HG03378 (cell line): Measurements from ENCODE around the gene NOVA1.

Source experiments
- ATAC-seq: cut with Tn5 transposase; IDR thresholded peaks from one replicate; pipeline ENCODE4 v1.9.1; 2021; ENCODE audit warnings: mild to moderate bottlenecking, moderate library complexity; ENCODE audit not compliant: unreplicated experiment

Gene NOVA1

DNA sequence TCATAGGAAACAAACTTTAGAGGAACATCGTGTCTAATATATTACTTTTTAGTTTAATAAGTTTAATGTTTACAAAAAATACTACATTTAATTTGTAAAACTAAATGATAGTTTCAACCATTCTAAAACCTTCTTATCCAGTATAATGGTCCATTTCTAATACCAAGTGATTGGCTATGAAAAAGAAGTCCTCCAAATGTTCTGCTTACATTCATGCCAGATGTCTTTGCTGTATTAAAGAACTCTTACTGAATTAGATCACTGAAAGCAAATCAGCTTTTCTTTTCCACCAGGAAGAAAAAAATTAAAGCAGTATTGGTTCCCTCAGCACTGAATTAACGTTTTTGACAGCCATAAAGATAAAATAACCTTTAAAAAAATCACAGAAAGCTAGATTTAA is 3.7 kb downstream of the NOVA1 start:
- no peak for ATAC-seq

DNA sequence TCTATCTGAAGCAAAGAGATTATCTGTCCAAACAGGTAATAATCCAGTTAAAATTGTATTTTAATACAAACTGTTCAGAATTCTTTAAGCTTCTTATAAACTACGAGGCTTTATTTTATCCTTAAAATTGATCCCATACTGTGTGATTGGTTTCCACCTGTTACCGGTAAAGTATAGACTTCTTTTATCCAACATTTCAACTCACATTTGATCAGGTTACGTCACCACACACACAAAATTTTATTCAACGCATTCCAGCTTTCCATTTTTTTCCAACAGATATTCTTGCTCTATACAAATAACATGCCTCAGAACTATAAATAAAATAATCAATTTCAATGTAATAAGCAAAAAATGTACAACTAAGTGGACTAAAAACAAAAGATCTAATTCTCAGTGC is 4.5 kb downstream of the NOVA1 start:
- no peak for ATAC-seq

DNA sequence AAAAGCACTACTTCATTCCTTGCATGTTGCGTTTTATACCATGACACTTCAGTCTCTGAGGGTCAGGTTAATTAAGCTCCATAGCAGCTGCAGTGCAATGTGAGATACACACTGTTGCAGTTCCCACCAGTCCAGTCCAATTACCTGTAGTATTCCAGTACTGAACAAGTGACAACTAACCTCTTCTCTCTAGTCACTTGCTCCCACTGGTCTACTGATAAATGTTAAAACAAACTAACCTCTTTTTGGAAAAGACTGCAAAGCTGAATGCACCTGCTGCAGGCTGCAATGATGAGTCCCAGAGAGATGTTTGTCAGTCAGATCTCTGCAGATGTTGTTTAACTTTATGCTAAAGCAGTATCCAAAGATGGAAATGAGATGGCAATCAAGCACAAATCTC is 7.9 kb downstream of the NOVA1 start:
- no peak for ATAC-seq

DNA sequence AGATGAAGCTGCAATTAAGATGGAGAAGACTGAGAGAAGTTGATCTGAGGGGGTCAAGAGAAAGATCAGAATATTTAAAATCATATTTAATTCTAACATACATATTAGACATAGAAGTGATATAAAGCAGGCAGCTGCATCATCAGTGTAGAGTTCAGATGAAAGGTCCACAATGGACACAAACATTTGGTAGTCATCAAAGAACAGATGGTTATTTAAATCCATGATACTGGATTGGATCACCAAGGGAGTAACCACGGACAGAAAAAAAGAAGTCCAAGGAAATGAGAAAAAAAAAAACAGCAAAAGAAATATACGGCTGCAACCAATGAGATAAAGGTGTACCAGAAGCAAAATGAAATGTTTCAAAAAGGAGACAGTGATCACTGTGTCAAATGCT is 20.1 kb downstream of the NOVA1 start:
- no peak for ATAC-seq

DNA sequence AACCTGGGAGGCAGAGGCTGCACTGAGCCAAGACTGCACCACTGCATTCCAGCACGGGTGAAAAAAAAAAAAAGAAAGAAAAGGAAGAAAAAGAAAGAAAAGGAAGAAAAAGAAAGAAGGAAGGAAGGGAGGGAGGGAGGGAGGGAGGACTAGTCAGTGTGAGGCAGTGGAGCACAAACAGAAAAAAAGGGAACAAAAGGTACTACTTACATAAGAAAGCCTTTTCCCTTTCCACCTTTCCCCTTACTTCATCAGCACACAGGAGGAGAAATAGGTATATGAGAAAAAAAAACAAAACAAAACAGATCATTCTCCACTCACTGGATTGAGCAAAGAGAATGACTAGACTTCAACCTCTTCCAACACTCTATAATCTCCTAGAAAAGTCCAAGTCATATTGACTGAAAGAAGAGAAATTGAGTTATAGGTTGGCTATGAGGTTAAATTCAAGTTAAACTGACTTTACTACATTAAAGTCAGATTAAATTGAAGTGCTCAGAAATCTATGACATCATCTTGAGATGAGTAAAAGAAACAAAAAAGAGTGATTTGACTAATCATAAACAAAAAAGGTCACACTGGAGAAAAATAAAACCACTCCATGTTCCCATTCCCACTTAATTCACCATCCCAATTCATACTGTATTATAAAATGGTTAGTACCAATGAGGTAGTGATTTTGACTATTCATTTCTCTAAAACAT is 43.6 kb downstream of the NOVA1 start:
- no peak for ATAC-seq

DNA sequence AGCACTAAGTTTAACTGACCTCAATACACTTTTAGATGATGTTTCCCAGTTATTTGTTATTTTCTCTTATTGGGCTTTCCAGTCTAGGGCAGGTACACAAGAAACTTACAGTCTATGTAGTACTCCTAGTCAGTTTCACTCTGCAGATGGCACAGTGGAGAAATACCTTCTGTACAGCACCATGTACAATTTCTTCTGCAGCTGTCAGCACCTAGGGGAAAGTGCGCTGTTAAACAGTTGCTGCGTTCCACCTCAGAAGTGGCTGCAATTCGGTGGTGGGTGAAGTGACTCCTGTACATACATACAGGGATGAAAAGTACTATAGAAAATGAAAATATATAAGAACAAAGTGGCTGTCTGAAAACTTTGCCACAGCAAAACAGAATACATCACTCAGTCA is 48.3 kb downstream of the NOVA1 start:
- no peak for ATAC-seq

DNA sequence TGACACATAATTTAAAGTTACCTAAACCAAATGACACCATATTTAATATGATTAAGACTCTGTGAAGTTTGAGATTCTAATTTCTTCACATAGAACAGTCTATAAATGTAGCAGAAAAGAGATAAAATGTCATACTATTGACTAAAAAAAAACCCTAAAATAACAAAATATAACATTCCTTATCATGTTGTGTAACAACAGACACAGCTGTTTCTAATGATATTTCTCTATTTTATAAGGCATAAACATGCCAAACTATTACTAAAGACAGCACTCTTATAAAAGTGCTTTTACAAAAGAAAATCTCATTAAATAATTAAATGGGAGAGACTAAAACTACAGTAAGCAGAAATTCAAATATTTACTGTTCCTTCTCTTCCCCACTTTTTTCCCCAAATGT is 49.4 kb downstream of the NOVA1 start:
- ATAC-seq, result no peak

DNA sequence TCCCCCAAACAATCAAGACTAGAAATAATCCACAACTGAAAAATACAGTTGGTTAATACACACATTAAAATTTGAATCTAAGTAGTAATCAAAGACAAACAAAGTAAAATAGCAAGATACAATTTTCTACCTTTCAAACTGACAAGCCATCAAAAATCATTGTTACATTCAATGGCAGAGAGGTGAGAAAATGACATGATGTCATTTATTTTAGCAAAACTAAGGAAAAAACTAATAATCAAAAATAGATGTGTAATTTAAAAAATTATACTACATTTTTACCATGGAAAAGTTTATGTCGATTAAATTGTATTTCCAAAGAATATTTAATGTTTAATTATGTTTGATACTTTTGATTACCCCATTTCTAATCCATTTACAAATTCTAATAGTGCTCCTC is 59.7 kb downstream of the NOVA1 start:
- no peak for ATAC-seq

DNA sequence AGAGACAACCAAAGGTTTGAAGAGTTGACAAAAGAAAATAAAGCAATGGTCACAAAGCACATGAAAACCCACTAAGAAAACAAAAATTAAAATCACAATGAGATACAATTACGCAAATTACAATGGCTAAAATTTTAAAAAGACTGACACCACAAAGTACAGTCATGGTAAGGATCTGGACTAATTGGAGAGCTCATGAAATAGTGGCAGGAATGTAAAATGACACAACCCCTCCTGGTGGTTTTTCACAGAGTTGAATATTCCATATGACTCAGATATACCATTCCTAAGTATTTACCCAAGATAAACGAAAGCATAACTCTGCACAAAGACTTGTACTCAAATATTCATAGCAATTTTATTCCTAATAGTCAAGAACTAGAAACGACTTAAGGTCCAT is 65.9 kb downstream of the NOVA1 start:
- no peak for ATAC-seq

DNA sequence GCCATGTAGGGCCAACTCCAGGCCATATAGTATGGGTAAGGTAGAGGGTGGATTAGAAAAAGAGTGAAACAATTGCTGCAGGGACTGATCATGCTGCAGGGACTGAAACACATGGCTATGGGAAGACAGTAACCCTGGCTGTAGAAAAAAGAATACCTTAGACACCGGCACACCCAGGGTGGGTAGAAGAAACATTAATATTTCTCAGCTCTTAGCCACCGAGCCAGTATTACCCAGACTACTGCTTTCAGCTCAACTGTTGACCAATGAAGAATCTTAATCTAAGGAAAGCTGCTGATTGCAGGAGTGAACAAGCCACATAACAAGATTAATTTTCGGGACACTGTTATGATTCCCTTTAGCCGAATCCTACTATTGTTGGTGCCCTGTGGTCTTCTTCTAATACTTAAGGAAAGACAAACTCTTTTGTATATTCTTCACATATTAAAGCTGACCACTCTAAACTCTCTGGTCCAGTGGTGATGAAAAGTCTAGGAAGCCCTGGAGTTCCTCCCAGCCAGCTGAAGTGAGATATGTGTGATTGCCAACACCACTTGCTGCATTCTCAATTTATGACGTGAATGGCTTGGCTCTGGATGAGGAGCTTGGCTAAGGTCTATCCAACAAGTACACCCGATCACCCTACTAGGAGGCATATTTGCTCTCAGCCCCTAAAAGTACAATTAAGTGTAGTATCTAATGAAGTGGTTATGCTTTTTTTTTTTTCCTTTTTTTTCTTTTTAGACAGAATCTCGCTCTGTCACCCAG is 69.2 kb downstream of the NOVA1 start:
- ATAC-seq, result no peak

- no peak for ATAC-seq
Measured at GRCh38 chr14:26527095-26527494, 70.7 kb downstream of the NOVA1 start.

DNA sequence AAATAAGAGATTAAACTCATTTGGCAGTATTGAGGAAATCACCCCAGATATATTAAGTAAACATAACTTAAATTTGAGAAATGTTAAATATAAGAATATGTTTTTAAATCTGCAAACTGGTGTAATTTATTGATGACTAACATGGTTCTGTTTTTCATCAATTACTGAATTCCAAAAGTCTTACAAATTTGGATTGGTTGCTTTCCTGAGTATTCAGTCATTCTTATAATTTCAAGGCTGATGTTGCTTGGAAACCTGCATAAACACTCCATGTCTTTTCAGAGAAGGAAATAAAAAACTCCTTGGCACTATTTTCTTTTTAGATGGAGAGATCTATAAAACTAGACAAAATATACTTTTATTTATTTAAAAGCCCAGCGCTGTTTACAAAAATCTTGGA is 71.7 kb downstream of the NOVA1 start:
- no peak for ATAC-seq

DNA sequence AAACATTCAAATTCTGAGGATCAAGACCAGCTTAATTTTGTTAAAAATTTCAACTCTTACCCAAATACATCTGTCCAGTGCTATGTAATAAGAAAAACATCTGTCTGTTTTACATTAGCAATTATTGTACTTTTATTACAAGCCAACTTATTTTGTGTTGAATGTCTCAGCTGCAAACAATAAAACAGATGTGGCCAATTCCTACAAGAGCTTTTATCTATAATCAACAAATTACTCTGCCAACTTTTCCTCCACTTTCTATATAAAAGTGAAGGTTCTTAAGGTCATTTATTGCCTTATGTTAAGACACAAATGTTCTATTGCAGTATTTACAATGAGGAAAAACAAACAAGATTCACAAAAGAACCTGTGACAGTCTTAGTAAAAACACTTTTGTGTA is 72.7 kb downstream of the NOVA1 start:
- ATAC-seq, result no peak

DNA sequence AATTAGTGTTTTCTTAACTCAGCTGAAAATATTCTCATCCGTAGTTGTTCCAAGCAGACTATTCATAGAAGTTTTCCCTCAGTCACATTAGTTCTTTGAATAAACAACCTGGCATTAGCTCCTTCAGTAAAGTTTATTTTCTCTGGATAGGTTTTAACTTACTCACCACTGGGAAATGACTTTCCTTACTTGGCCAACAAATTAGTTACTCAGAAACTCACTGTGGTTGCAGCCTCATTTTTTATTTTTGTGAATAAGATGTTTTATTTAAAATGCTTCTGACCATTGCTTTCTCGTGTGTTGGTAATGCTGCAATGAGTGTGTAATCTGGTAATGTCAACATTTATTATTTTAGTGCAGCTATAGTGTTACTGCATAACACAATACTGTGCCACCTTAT is 74.9 kb downstream of the NOVA1 start:
- ATAC-seq, result no peak

- ATAC-seq, result no peak
Measured at GRCh38 chr14:26517771-26518170, 80.1 kb downstream of the NOVA1 start.

DNA sequence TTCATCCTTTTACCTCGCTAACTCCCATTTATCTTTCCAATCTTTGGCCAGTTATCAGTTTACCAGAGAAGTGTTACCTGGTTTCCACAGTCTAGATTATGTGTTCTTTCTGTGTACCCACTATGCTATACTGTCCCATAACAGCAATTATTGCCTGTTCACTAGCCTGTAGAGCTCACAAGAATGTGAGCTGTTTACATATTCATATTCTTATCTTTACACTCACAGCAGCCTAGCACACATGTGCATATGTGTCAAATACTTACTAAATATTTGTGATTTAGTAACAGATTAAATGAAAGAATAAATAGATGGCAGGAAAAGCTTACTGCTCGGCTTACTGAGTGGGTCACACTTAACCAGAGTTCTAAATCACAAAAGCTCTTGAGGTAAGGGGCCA is 97.8 kb downstream of the NOVA1 start:
- no peak for ATAC-seq

DNA sequence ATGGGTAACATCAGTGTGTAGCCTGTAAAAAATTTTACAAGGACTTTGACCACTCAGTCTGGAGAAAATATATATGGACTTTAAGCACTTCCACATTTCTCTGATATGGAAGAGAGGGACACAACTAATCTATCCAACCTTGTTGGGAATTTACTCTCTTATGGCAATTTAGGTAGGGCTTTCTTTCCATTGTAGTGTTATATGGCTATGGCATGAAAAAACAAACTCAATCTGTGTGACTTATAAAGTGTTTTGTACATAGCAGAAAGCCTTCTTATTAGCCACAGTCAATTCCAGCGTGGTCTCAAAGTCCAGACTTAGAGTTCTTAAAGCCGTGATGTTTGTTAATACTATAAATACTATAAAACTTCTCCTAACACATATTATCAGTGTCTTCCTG is 98.3 kb downstream of the NOVA1 start:
- no peak for ATAC-seq

DNA sequence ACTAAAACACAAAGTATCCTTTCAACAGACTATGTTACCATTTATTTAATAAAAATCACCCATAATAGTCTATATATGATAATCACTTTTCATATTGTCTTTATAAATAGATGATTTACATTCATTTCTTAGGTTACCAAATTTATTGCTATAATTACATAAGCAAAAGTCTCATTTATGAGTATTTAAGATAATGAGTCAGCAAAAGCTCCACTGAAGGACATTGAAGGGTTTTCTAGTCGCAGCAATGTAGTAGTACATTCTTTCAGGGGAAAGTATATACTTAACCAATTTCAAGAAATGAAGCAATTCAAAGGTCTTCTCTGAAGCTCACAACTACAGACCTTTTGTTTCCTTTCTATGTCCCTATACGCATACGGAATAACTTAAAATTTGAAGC is 110.9 kb downstream of the NOVA1 start:
- ATAC-seq, result no peak

- no peak for ATAC-seq
Measured at GRCh38 chr14:26484562-26484961, 113.3 kb downstream of the NOVA1 start.

DNA sequence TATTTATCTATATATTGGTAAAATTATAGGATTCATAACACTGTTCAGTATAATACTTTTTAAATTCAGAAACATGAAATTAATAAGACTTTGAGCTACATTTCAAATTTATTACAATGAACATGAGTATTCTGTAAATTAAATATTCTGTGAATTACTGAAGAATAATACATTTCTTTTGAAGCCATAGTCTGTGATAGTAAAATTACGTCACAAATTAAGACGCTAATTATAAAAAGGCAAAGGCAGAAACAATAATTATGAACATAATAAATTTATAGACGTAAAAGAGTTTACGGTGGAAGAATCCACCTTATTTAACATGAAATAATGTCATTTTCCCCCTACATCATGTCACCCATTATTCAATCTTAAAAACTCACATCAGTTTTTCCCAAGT is 118.9 kb downstream of the NOVA1 start:
- ATAC-seq, result no peak

DNA sequence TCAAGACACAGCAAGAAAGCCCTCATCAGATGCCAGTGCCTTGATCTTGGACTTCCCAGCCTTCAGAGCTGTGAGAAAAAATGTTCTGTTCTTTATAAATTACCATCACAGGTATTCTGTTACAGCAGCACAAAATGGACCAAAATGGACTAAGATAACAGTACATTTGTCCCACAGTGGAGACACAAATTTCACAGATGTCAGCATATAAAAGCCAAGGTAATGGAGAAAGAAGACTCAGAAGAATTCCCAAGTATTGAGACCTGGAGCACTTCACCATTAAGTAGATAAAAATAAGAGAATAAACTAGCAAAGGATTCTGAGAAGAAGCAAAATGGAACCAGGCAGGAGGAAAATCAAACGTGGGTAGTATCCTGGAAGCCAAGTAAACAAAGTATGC is 131.0 kb downstream of the NOVA1 start:
- ATAC-seq, result no peak

- ATAC-seq, result no peak
Measured at GRCh38 chr14:26463136-26463535, 134.7 kb downstream of the NOVA1 start.

DNA sequence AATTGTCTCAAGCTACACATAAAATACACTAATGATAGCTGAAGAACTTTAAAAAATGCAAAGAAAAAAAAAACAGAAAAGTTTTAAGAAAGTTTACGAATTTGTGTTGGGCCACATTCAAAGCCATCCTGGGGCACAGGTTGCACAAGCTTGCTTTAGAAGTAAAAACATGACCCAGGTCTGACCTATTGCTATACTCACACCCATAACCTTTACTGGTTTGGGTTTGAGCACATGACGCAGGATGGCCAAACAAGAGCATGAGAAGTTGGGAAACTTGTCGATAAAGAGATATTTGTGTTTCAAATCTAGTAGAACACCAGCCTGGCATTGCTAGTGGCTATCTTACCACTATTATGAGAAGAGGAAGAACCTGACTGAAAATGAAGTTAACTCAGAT is 143.7 kb downstream of the NOVA1 start:
- ATAC-seq, result no peak
